Measurements from ENCODE around the gene SLC16A12. TPM values are rescaled to one million over a fixed set of nuclear protein-coding genes. Genes with fewer than 3 reads are reported as not detected.
A peak's percentile ranks its signal among the peaks of the same experiment; 100 is the strongest.
"Not testable (repeated sequence)": the region's sequence is repeated elsewhere in the genome, so short reads cannot be mapped to it uniquely, and the experiment has no call there.

Gene SLC16A12
- total RNA-seq, 2 experiments from 2014 or later: not detected

DNA sequence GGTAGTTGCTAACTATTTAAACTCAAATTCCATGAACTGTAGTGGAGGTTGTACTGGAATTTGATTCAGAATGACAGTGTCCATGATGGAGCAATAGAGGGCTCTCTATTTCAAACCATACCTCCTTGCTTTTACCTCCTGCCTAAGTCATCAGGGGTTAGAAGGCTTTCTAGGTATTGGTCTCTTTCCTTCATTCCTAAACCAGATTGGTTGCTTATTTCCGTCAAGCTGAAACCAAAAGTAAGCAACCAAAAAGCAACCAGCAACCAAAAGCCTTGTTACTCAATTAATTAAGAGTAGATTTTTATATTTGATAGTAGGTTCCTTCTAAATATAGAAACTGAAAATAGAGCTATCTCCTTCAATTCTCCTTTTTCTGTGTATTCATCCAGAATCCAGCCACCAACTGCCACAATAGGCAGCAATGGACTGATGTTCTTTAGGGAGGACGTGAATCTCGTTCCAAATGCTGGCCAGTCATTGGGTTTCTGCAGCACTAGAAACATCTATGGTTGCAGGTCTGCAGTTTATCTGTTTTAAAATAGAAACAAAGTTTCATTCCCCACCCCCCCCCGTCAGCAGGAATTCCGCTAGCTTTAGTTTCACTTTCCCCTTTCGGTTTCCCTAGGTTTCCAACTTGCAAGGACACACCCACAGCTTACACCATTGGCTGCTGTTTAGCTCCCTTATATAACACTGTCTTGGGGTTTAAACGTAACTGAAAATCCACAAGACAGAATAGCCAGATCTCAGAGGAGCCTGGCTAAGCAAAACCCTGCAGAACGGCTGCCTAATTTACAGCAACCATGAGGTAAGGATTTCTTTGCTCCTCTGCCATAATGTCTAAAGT lies 143.3 kb downstream of the SLC16A12 start, which contains the start of gene IFIT1:
IFIT1 (plus strand) TSS at position 717 of the 850 bp plus-strand sequence; CDS start at position 807, 90 bp downstream.
- Mint-ChIP-seq H3K27me3 (no peaks in the 10 kb centered on the region), H3K9me3 (no peaks in the 10 kb centered on the region), H3K27ac (peak within 1 kb of the TSS; percentile 91), H3K4me1 (peaks cover 24% of the 10 kb centered on the region), H3K36me3 (no peaks in the 10 kb centered on the region), H3K4me3 (peak within 1 kb of the TSS; percentile 82)
- peak; percentile 53 for DNase-seq

DNA sequence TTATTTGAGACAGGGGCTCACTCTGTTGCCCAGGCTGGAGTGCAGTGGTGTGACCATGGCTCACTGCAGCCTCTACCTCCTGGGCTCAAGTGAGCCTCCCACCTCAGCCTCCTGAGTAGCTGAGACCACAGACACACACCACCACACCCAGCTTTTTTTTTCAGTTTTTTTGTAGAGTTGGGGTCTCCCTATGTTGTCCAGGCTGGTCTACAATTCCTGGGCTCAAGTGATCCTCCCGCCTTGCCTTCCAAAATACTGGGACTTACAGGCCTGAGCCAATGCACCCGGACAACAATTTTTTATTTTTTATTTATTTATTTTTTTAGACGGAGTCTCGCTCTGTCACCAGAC lies 144.2 kb downstream of the SLC16A12 start:
- not testable (repeated sequence) for H3K36me3 Mint-ChIP-seq, H3K27me3 Mint-ChIP-seq, H3K9me3 Mint-ChIP-seq, H3K4me3 Mint-ChIP-seq, DNase-seq, H3K27ac Mint-ChIP-seq
- H3K4me1 Mint-ChIP-seq: peaks cover 24% of the 10 kb centered on the region

- Mint-ChIP-seq H3K4me3 (no peak overlapping the region), H3K27me3 (no peaks in the 10 kb centered on the region), H3K9me3 (no peaks in the 10 kb centered on the region), H3K27ac (no peak overlapping the region), H3K4me1 (peaks cover 24% of the 10 kb centered on the region), H3K36me3 (no peaks in the 10 kb centered on the region)
- DNase-seq: no peak
These were observed 144.7 kb downstream of the SLC16A12 start for GRCh38 chr10:89390476-89391225.

DNA sequence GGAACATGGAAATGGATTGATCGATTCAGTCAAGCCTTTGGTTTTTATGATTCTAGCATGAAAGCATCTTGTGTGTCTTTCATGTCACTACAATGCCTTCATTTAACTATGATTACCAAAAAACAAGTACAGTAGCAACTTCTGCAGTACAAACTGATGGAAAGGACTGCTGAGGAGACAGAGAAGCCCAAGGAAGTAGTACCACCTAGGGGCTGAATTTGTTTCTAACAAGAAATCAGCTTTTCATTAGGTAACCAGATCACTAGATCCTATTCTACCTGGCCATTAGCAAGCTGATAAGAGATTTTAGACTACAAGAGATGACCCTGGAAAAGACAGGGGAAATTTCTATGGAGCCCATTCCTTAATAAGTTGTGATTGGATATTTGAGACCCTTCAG lies 146.1 kb downstream of the SLC16A12 start:
- Mint-ChIP-seq H3K27ac (no peak overlapping the region), H3K4me1 (peaks cover 21% of the 10 kb centered on the region), H3K27me3 (no peaks in the 10 kb centered on the region)

GRCh38 chr10:89388806-89389205 lies 146.6 kb downstream of the SLC16A12 start:
- no peak overlapping the region for H3K4me3 Mint-ChIP-seq
- no peaks in the 10 kb centered on the region for H3K27me3 Mint-ChIP-seq
- H3K9me3 Mint-ChIP-seq: no peaks in the 10 kb centered on the region
- no peaks in the 10 kb centered on the region for H3K36me3 Mint-ChIP-seq
- no peak overlapping the region for H3K27ac Mint-ChIP-seq
- DNase-seq: no peak
- peaks cover 20% of the 10 kb centered on the region for H3K4me1 Mint-ChIP-seq

More for the DNA sequence above, 146.1 kb downstream of the SLC16A12 start:
- no peaks in the 10 kb centered on the region for H3K36me3 Mint-ChIP-seq
- H3K4me3 Mint-ChIP-seq: no peak overlapping the region
- no peaks in the 10 kb centered on the region for H3K9me3 Mint-ChIP-seq
- DNase-seq: no peak

DNA sequence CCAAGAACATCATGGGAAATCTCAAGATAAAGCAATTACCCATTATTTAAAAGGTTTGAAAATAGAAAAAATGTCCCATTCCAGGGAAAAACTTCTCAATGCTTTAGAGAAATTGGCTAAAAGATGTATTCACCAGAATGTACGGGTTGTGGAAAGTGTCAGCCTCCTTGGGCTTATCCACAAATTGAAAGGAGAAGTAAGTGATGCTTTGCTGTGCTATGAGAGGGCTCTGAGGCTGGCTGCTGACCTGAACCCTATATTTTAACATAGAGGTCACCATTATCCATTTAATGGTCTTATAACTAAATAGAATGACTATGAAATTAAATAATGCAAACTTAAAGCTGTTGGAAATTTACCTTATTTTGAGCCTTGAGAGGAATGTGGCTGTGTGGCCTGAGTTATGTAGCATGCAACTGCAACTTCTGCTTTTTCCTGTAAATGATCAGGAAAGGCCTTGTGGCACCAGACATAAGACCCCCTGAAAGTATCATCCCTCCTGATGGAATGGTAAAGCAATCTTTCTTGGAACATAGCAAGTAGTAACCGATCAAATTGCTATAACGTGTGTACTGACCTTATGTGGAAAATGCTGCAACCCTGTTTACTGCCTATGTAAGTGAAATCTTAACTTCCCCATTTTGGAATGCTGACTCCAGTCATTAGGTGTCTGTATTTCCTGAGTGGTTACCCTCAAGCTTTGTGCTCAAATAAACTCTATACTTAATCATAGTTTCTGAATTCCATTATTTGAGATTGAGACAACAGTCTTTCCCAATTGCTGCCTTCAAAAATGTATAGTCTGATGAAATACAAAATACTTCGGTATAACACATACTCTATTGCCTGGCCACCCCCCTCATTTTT lies 150.7 kb downstream of the SLC16A12 start:
- no peak overlapping the region for H3K4me3 Mint-ChIP-seq
- H3K27ac Mint-ChIP-seq: no peak overlapping the region
- H3K4me1 Mint-ChIP-seq: peaks cover 5% of the 10 kb centered on the region
- H3K36me3 Mint-ChIP-seq: no peaks in the 10 kb centered on the region
- no peak for DNase-seq
- no peaks in the 10 kb centered on the region for H3K9me3 Mint-ChIP-seq
- H3K27me3 Mint-ChIP-seq: no peaks in the 10 kb centered on the region

DNA sequence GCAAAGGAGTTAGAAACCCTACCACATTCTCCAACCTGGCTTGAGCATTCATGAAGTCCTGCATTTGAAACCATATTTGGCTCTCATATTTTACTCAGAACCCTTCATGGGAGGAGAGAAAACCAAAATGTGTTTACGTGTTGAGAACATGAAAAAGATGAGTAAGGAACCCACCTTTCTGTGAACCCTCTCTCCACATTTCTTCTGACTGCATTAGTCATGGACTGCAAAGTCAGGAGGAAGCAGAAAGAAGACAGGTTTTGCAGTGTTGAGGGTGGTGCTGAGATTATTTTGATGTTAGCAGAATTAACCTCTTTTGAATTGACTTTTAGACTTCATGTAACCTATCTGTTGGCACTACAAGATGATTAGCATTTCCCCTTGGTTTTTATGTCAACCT lies 152.6 kb downstream of the SLC16A12 start:
- H3K4me1 Mint-ChIP-seq: peaks cover 5% of the 10 kb centered on the region
- H3K4me3 Mint-ChIP-seq: no peak overlapping the region
- no peak for DNase-seq
- no peaks in the 10 kb centered on the region for H3K36me3 Mint-ChIP-seq
- no peaks in the 10 kb centered on the region for H3K9me3 Mint-ChIP-seq
- no peak overlapping the region for H3K27ac Mint-ChIP-seq
- H3K27me3 Mint-ChIP-seq: no peaks in the 10 kb centered on the region

Other genes starting within 250 kb of the SLC16A12 start
- gene IFIT2, start 233.5 kb downstream of the SLC16A12 start, total RNA-seq: 10 to 100 TPM; 37.0 to 37.3 TPM
- 10 to 100 TPM; 28.6 to 28.7 TPM for gene IFIT3, start 207.6 kb downstream of the SLC16A12 start, total RNA-seq
- gene IFIT1B, start 157.5 kb downstream of the SLC16A12 start, total RNA-seq: not detected
- 1 to 10 TPM; 7.2 to 9.1 TPM for gene IFIT1, start 143.0 kb downstream of the SLC16A12 start, total RNA-seq
- 10 to 100 TPM; 15.0 to 16.5 TPM for gene IFIT5, start 121.0 kb downstream of the SLC16A12 start, total RNA-seq
- gene PANK1, start 109.6 kb upstream of the SLC16A12 start, total RNA-seq: 1 to 10 TPM; 2.0 TPM
- gene KIF20B, start 166.0 kb upstream of the SLC16A12 start, total RNA-seq: 10 to 100 TPM; 61.7 to 63.2 TPM